ENCODE results near the gene CAP2.

- TF ChIP-seq POLR2A (IDR thresholded peaks at IDR 0.05) (no peak), CTCF (IDR thresholded peaks at IDR 0.05 in 4 of 5, conservative IDR thresholded peaks at IDR 0.05 in 1 of 5) (no peak)
Measured at GRCh38 chr6:17413313-17413750, 19.9 kb downstream of the CAP2 start.

All from gastrocnemius medialis (tissue), 4 donors.